KMS-11 (cell line): ENCODE measurements around the gene SLC12A9.

Experiments
- H2AFZ ChIP-seq: fragments of 200-600 bp; sonication (generic); 2 replicates; pipeline ENCODE4 v1.6.1; 2016; ENCODE audit warnings: antibody characterized with exemption, mixed run types, low read depth
- H3K27ac ChIP-seq: fragments of 200-600 bp; sonication (generic); 2 replicates; pipeline ENCODE4 v1.6.1; 2016; ENCODE audit warnings: mild to moderate bottlenecking, mixed run types
- H3K27me3 ChIP-seq: fragments of 200-600 bp; sonication (generic); 2 replicates; pipeline ENCODE4 v1.6.1; 2017; ENCODE audit warnings: mild to moderate bottlenecking, low read depth, mixed run types, moderate library complexity; ENCODE audit not compliant: insufficient read depth
- H3K36me3 ChIP-seq: fragments of 200-600 bp; sonication (generic); 2 replicates; pipeline ENCODE4 v1.6.1; 2017; ENCODE audit warnings: mild to moderate bottlenecking, mixed run types; ENCODE audit not compliant: insufficient read depth
- H3K4me1 ChIP-seq: fragments of 200-600 bp; sonication (generic); 2 replicates; pipeline ENCODE4 v1.6.1; 2016; ENCODE audit warnings: mild to moderate bottlenecking, low read depth, mixed run types; ENCODE audit not compliant: poor library complexity, severe bottlenecking
- H3K4me2 ChIP-seq: fragments of 200-600 bp; sonication (generic); 2 replicates; pipeline ENCODE4 v1.7.0; 2016; ENCODE audit warnings: mild to moderate bottlenecking, mixed run types
- H3K4me3 ChIP-seq: fragments of 200-600 bp; sonication (generic); IDR thresholded peaks from 2 replicates; pipeline ENCODE4 v1.6.1; 2017; ENCODE audit warnings: low read depth, low read length, mixed read lengths; ENCODE audit not compliant: insufficient read depth
- H3K79me2 ChIP-seq: fragments of 200-600 bp; sonication (generic); 2 replicates; pipeline ENCODE4 v1.6.1; 2016; ENCODE audit warnings: low read depth, mixed run types; ENCODE audit not compliant: insufficient read depth
- H3K9ac ChIP-seq: fragments of 200-600 bp; sonication (generic); 2 replicates; pipeline ENCODE4 v1.6.1; 2016; ENCODE audit warnings: mild to moderate bottlenecking, mixed run types
- H4K20me1 ChIP-seq: fragments of 200-600 bp; sonication (generic); 2 replicates; pipeline ENCODE4 v1.6.1; 2016; ENCODE audit warnings: mild to moderate bottlenecking, mixed run types; ENCODE audit not compliant: insufficient read depth
- CTCF ChIP-seq: fragments of 200-600 bp; sonication (generic); conservative IDR thresholded peaks from 2 replicates; pipeline ENCODE4 v1.6.1; 2017; ENCODE audit warnings: low read depth, mild to moderate bottlenecking, antibody characterized with exemption, low read length, moderate library complexity, mixed read lengths

The SLC12A9 gene

GRCh38 chr7:100914879-100915447 lies 62.5 kb downstream of the SLC12A9 start:
- Histone ChIP-seq H3K4me1 (no peaks in the 10 kb centered on the region), H3K4me2 (no peak overlapping the region), H3K36me3 (no peaks in the 10 kb centered on the region), H3K4me3 (no peak overlapping the region), H3K27me3 (no peaks in the 10 kb centered on the region; the same call in 1 of the 2 replicates), H4K20me1 (no peaks in the 10 kb centered on the region), H3K79me2 (no peaks in the 10 kb centered on the region), H2AFZ (no peak overlapping the region), H3K9ac (no peak overlapping the region), H3K27ac (no peak overlapping the region)
- no peak for TF ChIP-seq CTCF
